Liver (tissue), 3 donors: ENCODE results near the gene HOXD4.

Source experiments
- CTCF ChIP-seq: fragments of 150-350 bp; IDR thresholded peaks from 2 replicates; pipeline ENCODE4 v1.5.1; 2017; ENCODE audit warnings: improper control_type of control experiment, low read depth, low read length; ENCODE audit not compliant: missing input control
- EGR1 ChIP-seq, 2 donors: IDR thresholded peaks; 2 replicates each; pipeline ENCODE4 v1.6.1; 2016 to 2018; ENCODE audit warnings: antibody characterized with exemption in 2 of 2, low read depth in 2 of 2
- JUND ChIP-seq, 2 donors: IDR thresholded peaks; 2 replicates each; pipeline ENCODE4 v1.6.1; 2016; ENCODE audit warnings: antibody characterized with exemption in 2 of 2
- NR2F2 ChIP-seq: IDR thresholded peaks from 2 replicates; pipeline ENCODE4 v1.6.1; 2016; ENCODE audit warnings: antibody characterized with exemption
- REST ChIP-seq: IDR thresholded peaks from 2 replicates; pipeline ENCODE4 v1.6.1; 2016; ENCODE audit warnings: antibody characterized with exemption, mild to moderate bottlenecking
- TAF1 ChIP-seq: conservative IDR thresholded peaks from 2 replicates; pipeline ENCODE4 v1.6.1; 2016; ENCODE audit warnings: antibody characterized with exemption, mild to moderate bottlenecking
- donor health status: healthy.
- donor health status: healthy.

GRCh38 chr2:176174824-176175708 is 23.7 kb downstream of the HOXD4 start:
- TF ChIP-seq CTCF = no peak
- no peak for TF ChIP-seq EGR1 (IDR thresholded peaks at IDR 0.05; ENCODE audit: low read depth in 2 of 2)
- TF ChIP-seq TAF1 = no peak
- TF ChIP-seq NR2F2 = no peak
- TF ChIP-seq JUND (IDR thresholded peaks at IDR 0.05) = no peak
- no peak for TF ChIP-seq REST
